K562 (cell line): ENCODE results near the gene WDR93. TPM values are rescaled to one million over a fixed set of nuclear protein-coding genes. Genes with fewer than 3 reads are reported as not detected.

Source experiments
- ATAC-seq: fragments of 200-7000 bp; cut with Tn5 transposase; 3 replicates; pipeline ENCODE4 v1.9.1; 2020; ENCODE audit warnings: moderate library complexity
- BruUV-seq: library from RNA; stranded (reverse); fragments of 400-500 nt; replicated peaks from 2 replicates; lab custom pipeline; 2021; lab: Mats Ljungman, UMichigan
- CTCF ChIA-PET: fragments of 300-600 bp; formaldehyde crosslinking; extraction: SDS; loops from one replicate; lab custom pipeline; 2021; ENCODE audit warnings: low intra/inter-chr PET ratio; lab: Yijun Ruan, JAX
- POLR2A ChIA-PET: fragments of 300-600, 350-650 bp; sonication (Branson Sonifier 250); formaldehyde crosslinking; extraction: SDS; loops from one replicate; lab custom pipeline; 2021; ENCODE audit warnings: antibody characterized with exemption, inconsistent platforms; lab: Yijun Ruan, JAX
- DNase-seq, 4 experiments: peaks; one replicate each; pipeline versions ENCODE4 v3.0.0 to v3.0.0-alpha.2; 2011 to 2018; ENCODE audit warnings: low spot score in 3 of 4, mixed read lengths in 3 of 4; ENCODE audit errors: extremely low read depth in 1 of 4
- FAIRE-seq: peaks from 2 replicates; lab custom pipeline; 2011; peaks lifted over from hg19 to GRCh38; lab: Jason Lieb, UNC
- H2AFZ ChIP-seq: 2 replicates; pipeline ENCODE4 v1.6.0; 2011; ENCODE audit warnings: low read depth, low read length, control low read depth, inconsistent platforms
- H3K27ac ChIP-seq: fragments of 200-600 bp; 3 replicates; pipeline ENCODE4 v1.8.0; 2011; ENCODE audit warnings: low read depth, mild to moderate bottlenecking, control low read depth, inconsistent platforms, low read length, moderate library complexity, mixed read lengths; ENCODE audit errors: extremely low read depth
- H3K27me3 ChIP-seq, 2 experiments: fragments of 300-600 bp in 1 of 2; 2 replicates in 1 of 2; 3 replicates in 1 of 2; pipeline versions ENCODE4 v1.6.0 to v1.8.0; 2011; ENCODE audit warnings: inconsistent platforms in 2 of 2, low read length in 2 of 2, mild to moderate bottlenecking in 1 of 2, mixed read lengths in 1 of 2, moderate library complexity in 1 of 2; ENCODE audit not compliant: control insufficient read depth in 2 of 2, insufficient read depth in 2 of 2
- H3K36me3 ChIP-seq: fragments of 300-600 bp; 3 replicates; pipeline ENCODE4 v1.8.0; 2011; ENCODE audit warnings: mild to moderate bottlenecking, low read length, inconsistent platforms; ENCODE audit not compliant: control insufficient read depth, insufficient read depth
- H3K4me1 ChIP-seq, 2 experiments: fragments of 200-600 bp in 1 of 2; replicated peaks in 1 of 2; 2 replicates in 1 of 2; 3 replicates in 1 of 2; pipeline versions ENCODE4 v1.5.1 to v1.8.0; 2011; ENCODE audit warnings: inconsistent platforms in 2 of 2, low read length in 2 of 2, mild to moderate bottlenecking in 1 of 2, mixed read lengths in 1 of 2, moderate library complexity in 1 of 2; ENCODE audit not compliant: control insufficient read depth in 2 of 2, insufficient read depth in 2 of 2
- H3K4me2 ChIP-seq: 2 replicates; pipeline ENCODE4 v1.6.1; 2011; ENCODE audit warnings: low read length, control low read depth, inconsistent platforms, mixed read lengths; ENCODE audit not compliant: insufficient read depth
- H3K4me3 ChIP-seq: fragments of 200-600 bp; sonication (generic), shearing (Covaris generic); 2 replicates; pipeline ENCODE4 v1.5.1; 2016; ENCODE audit warnings: control low read depth, inconsistent platforms
- H3K79me2 ChIP-seq: fragments of 200-600 bp; 3 replicates; pipeline ENCODE4 v1.8.0; 2011; ENCODE audit warnings: low read length, inconsistent platforms; ENCODE audit not compliant: control insufficient read depth, insufficient read depth
- H3K9ac ChIP-seq, 2 experiments: 2 replicates each; pipeline versions ENCODE4 v1.6.0 to v1.6.1; 2011; ENCODE audit warnings: low read depth in 2 of 2, low read length in 2 of 2, control low read depth in 1 of 2, inconsistent platforms in 1 of 2, mild to moderate bottlenecking in 1 of 2, mixed read lengths in 1 of 2; ENCODE audit not compliant: insufficient read depth in 1 of 2
- H3K9me1 ChIP-seq: one replicate; pipeline ENCODE4 v1.6.0; 2011; ENCODE audit warnings: inconsistent platforms, mild to moderate bottlenecking, low read length, moderate library complexity; ENCODE audit not compliant: control insufficient read depth, insufficient read depth
- H3K9me3 ChIP-seq: replicated peaks from 2 replicates; pipeline ENCODE4 v1.5.1; 2011; ENCODE audit warnings: low read depth, low read length, inconsistent platforms; ENCODE audit not compliant: control insufficient read depth, insufficient read depth
- H4K20me1 ChIP-seq: replicated peaks from 2 replicates; pipeline ENCODE4 v1.6.1; 2011; ENCODE audit warnings: low read length, inconsistent platforms, mixed read lengths; ENCODE audit not compliant: control insufficient read depth, insufficient read depth
- ELF2 ChIP-seq: fragments of 250-450 bp; sonication (Bioruptor Pico); IDR thresholded peaks from 2 replicates; pipeline ENCODE4 v1.5.0; 2021; ENCODE audit warnings: mild to moderate bottlenecking
- WGBS: fragments of 100-300 bp; shearing (Covaris generic); methylation state at CpG from one replicate; pipeline ENCODE4 v1.1.6; 2016; ENCODE audit warnings: low coverage, mixed read lengths; ENCODE audit not compliant: insufficient coverage; ENCODE audit errors: missing lambda C conversion rate; 5-methylcytosine and 5-hydroxymethylcytosine counted together
- in situ Hi-C: fragments of 300-500 bp; cut with MboI; formaldehyde crosslinking; loops from 4 replicates; pipeline ENCODE4 v1.15.0; 2018; ENCODE audit warnings: inconsistent platforms, mixed read lengths
- intact Hi-C: fragments of 100-400 bp; cut with micrococcal nuclease; formaldehyde crosslinking; loops from 2 replicates; pipeline ENCODE4 v1.14.2; 2022
- polyA plus RNA-seq, 8 experiments: library from polyadenylated mRNA; depleted of rRNA in 4 of 8; stranded (reverse) in 5 of 8; unstranded in 3 of 8; fragments of >200 nt; fragmentation: Nextera tagmentation in 2 of 8; fragmentation: Illumina TruSeq in 1 of 8; extraction: Ambion mirVana in 2 of 8; extraction: Trizol in 1 of 8; gene quantifications; 2 replicates each; pipeline versions ENCODE4 v1.2.1 to v1.2.3, GENCODE V29; 2011 to 2014; ENCODE audit warnings: inconsistent platforms in 1 of 8, missing spikeins in 1 of 8
- total RNA-seq, 7 experiments: library from RNA; depleted of rRNA in 6 of 7; stranded (reverse); fragments of >200 nt in 6 of 7; fragmentation: Illumina TruSeq in 2 of 7; extraction: Trizol in 2 of 7; gene quantifications; 2 replicates each; pipeline versions ENCODE4 v1.2.1 to v1.2.3, GENCODE V29; 2011 to 2021; ENCODE audit warnings: low replicate concordance in 1 of 7
- TF ChIP-seq, protein P1 (sequence below), 3 experiments: fragments of 200-800 bp in 1 of 3; sonication (Bioruptor generic) in 1 of 3; sonication (generic) in 1 of 3; formaldehyde crosslinking in 1 of 3; IDR thresholded peaks; 2 replicates each; pipeline versions ENCODE4 v1.6.1 to v1.8.0; 2016 to 2022; ENCODE audit warnings: mild to moderate bottlenecking in 2 of 3, missing compliant biosample characterization in 2 of 3, missing genetic modification characterization in 2 of 3, missing genetic modification reagents in 1 of 3
- TF ChIP-seq, protein P2 (sequence below): fragments of 450-650 bp; IDR thresholded peaks from 2 replicates; pipeline ENCODE4 v1.6.1; 2018; ENCODE audit not compliant: partially characterized antibody

The WDR93 gene
- total and polyA plus RNA-seq, 9 of the 15 experiments (the other 6 are each of a cell fraction or from before 2014, with no cell fraction given), result not detected

GRCh38 chr15:89790661-89791060 is 100.0 kb downstream of the WDR93 start:
- no peaks in the 10 kb centered on the region for H3K9me1 ChIP-seq
- no peaks in the 10 kb centered on the region for H3K27me3 ChIP-seq
- ChIA-PET CTCF (no interaction called here), POLR2A (interaction anchor here (0.6 kb wide), 1 partner anchor 59 kb away, joined by 3 read pairs; no protein-coding TSS in a partner anchor)
- no peak for DNase-seq
- no peaks in the 10 kb centered on the region for H3K79me2 ChIP-seq
- FAIRE-seq, result no peak
- in situ Hi-C loops (no loop called here), intact Hi-C loops (no loop called here)
- H3K4me1 ChIP-seq, result peaks cover 0 to 8% of the 10 kb centered on the region in 2 experiments; a peak in 2 of 5 replicates
- 66% methylated on average over 16 of the region's 16 CpGs for WGBS
- BruUV-seq, result no TSS peak
- no peaks in the 10 kb centered on the region for H3K36me3 ChIP-seq
- TF ChIP-seq, protein P1, sequence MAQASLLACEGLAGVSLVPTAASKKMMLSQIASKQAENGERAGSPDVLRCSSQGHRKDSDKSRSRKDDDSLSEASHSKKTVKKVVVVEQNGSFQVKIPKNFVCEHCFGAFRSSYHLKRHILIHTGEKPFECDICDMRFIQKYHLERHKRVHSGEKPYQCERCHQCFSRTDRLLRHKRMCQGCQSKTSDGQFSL (CRISPR knock-in tag; IDR thresholded peaks at IDR 0.05), result peak; percentile 31; the same call in 1 of the 2 replicates
- TF ChIP-seq, protein P1 (tag; IDR thresholded peaks at IDR 0.05), result no peak
- no peak for TF ChIP-seq ELF2 (CRISPR knock-in tag)
- TF ChIP-seq, protein P2, sequence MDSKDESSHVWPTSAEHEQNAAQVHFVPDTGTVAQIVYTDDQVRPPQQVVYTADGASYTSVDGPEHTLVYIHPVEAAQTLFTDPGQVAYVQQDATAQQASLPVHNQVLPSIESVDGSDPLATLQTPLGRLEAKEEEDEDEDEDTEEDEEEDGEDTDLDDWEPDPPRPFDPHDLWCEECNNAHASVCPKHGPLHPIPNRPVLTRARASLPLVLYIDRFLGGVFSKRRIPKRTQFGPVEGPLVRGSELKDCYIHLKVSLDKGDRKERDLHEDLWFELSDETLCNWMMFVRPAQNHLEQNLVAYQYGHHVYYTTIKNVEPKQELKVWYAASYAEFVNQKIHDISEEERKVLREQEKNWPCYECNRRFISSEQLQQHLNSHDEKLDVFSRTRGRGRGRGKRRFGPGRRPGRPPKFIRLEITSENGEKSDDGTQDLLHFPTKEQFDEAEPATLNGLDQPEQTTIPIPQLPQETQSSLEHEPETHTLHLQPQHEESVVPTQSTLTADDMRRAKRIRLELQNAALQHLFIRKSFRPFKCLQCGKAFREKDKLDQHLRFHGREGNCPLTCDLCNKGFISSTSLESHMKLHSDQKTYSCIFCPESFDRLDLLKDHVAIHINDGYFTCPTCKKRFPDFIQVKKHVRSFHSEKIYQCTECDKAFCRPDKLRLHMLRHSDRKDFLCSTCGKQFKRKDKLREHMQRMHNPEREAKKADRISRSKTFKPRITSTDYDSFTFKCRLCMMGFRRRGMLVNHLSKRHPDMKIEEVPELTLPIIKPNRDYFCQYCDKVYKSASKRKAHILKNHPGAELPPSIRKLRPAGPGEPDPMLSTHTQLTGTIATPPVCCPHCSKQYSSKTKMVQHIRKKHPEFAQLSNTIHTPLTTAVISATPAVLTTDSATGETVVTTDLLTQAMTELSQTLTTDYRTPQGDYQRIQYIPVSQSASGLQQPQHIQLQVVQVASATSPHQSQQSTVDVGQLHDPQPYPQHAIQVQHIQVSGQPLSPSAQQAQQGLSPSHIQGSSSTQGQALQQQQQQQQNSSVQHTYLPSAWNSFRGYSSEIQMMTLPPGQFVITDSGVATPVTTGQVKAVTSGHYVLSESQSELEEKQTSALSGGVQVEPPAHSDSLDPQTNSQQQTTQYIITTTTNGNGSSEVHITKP, result peak; percentile 49
- no peak overlapping the region for H3K4me2 ChIP-seq
- no peak overlapping the region for H2AFZ ChIP-seq
- H3K4me3 ChIP-seq, result no peak overlapping the region
- H3K9me3 ChIP-seq, result no peaks in the 10 kb centered on the region; the same call in 1 of the 2 replicates
- no peak for ATAC-seq
- no peak overlapping the region for H3K27ac ChIP-seq
- no peak overlapping the region for H3K9ac ChIP-seq
- no peaks in the 10 kb centered on the region for H4K20me1 ChIP-seq
